ENCODE data around the gene CD300LG.
"Not testable (repeated sequence)": the region's sequence is repeated elsewhere in the genome, so short reads cannot be mapped to it uniquely, and the experiment has no call there.

CD300LG gene

GRCh38 chr17:43879723-43880419 is 32.9 kb downstream of the CD300LG start:
- no peak for DNase-seq (ENCODE audit: low spot score)

- DNase-seq (ENCODE audit: low spot score), result peak; percentile 74
These were observed 33.5 kb downstream of the CD300LG start for GRCh38 chr17:43880420-43880991.

GRCh38 chr17:43881181-43881580 is 34.2 kb downstream of the CD300LG start:
- no peak for DNase-seq (ENCODE audit: low spot score)

- DNase-seq (ENCODE audit: low spot score), result no peak
These were observed 35.0 kb downstream of the CD300LG start for GRCh38 chr17:43881758-43882505.

GRCh38 chr17:43882761-43883415 is 35.9 kb downstream of the CD300LG start:
- no peak for DNase-seq (ENCODE audit: low spot score)

- DNase-seq (ENCODE audit: low spot score), result no peak
These were observed 41.6 kb downstream of the CD300LG start for GRCh38 chr17:43888548-43888947.

GRCh38 chr17:43890240-43890639 is 43.3 kb downstream of the CD300LG start:
- no peak for DNase-seq (ENCODE audit: low spot score)

GRCh38 chr17:43891851-43892646 is 45.1 kb downstream of the CD300LG start:
- DNase-seq (ENCODE audit: low spot score), result no peak

- no peak for DNase-seq (ENCODE audit: low spot score)
These were observed 45.6 kb downstream of the CD300LG start for GRCh38 chr17:43892647-43892952.

- DNase-seq (ENCODE audit: low spot score), result not testable (repeated sequence)
These were observed 47.5 kb downstream of the CD300LG start for GRCh38 chr17:43894494-43894893.

- no peak for DNase-seq (ENCODE audit: low spot score)
These were observed 50.9 kb downstream of the CD300LG start for GRCh38 chr17:43897831-43898230.

GRCh38 chr17:43898446-43898845 is 51.5 kb downstream of the CD300LG start:
- DNase-seq (ENCODE audit: low spot score), result no peak

GRCh38 chr17:43900183-43900857 is 53.3 kb downstream of the CD300LG start:
- peak; percentile 96 for DNase-seq (ENCODE audit: low spot score)

- no peak for DNase-seq (ENCODE audit: low spot score)
These were observed 54.1 kb downstream of the CD300LG start for GRCh38 chr17:43900858-43901754.

- no peak for DNase-seq (ENCODE audit: low spot score)
These were observed 55.0 kb downstream of the CD300LG start for GRCh38 chr17:43901861-43902589.

GRCh38 chr17:43905400-43905984 is 58.5 kb downstream of the CD300LG start:
- no peak for DNase-seq (ENCODE audit: low spot score)

- DNase-seq (ENCODE audit: low spot score), result no peak
These were observed 59.2 kb downstream of the CD300LG start for GRCh38 chr17:43905985-43906852.

GRCh38 chr17:43906951-43907424 is 60.0 kb downstream of the CD300LG start:
- DNase-seq (ENCODE audit: low spot score), result no peak

All from germinal center (tissue), 1 donor.